ENCODE results near the gene FAM53B. TPM values are rescaled to one million over a fixed set of nuclear protein-coding genes. Genes with fewer than 3 reads are reported as not detected.

FAM53B gene
- total RNA-seq, 4 donors from 2014 or later, result 63.5 to 75.5 (median 67.3) TPM

GRCh38 chr10:124598196-124598595 is 146.0 kb downstream of the FAM53B start:
- Histone ChIP-seq H3K27ac (no peak overlapping the region), H3K36me3 (no peaks in the 10 kb centered on the region), H3K4me1 (no peaks in the 10 kb centered on the region), H3K4me3 (no peak overlapping the region), H3K27me3 (no peaks in the 10 kb centered on the region), H3K9me3 (no peaks in the 10 kb centered on the region)
- no peak for DNase-seq (ENCODE audit: low spot score in 2 of 2)
- TF ChIP-seq POLR2A (IDR thresholded peaks at IDR 0.05) (no peak), EP300 (IDR thresholded peaks at IDR 0.05) (no peak), CTCF (IDR thresholded peaks at IDR 0.05) (no peak), POLR2AphosphoS5 (IDR thresholded peaks at IDR 0.05) (no peak)
- WGBS, result 100% methylated on average over 2 of the region's 6 CpGs

- no peak for TF ChIP-seq POLR2A (IDR thresholded peaks at IDR 0.05)
- TF ChIP-seq CTCF (IDR thresholded peaks at IDR 0.05), result no peak
- TF ChIP-seq POLR2AphosphoS5 (IDR thresholded peaks at IDR 0.05), result no peak
- no peak for TF ChIP-seq EP300 (IDR thresholded peaks at IDR 0.05)
- no peaks in the 10 kb centered on the region for H3K27me3 ChIP-seq
- H3K9me3 ChIP-seq, result no peaks in the 10 kb centered on the region
- no peaks in the 10 kb centered on the region for H3K4me1 ChIP-seq
- no peaks in the 10 kb centered on the region for H3K36me3 ChIP-seq
- H3K4me3 ChIP-seq, result no peak overlapping the region
- DNase-seq (ENCODE audit: low spot score in 2 of 2), result no peak
- H3K27ac ChIP-seq, result no peak overlapping the region
- 84% methylated on average over 8 of the region's 10 CpGs for WGBS
These were observed 146.4 kb downstream of the FAM53B start for GRCh38 chr10:124597846-124598165.

- DNase-seq (ENCODE audit: low spot score in 2 of 2), result no peak
- no peak overlapping the region for H3K4me3 ChIP-seq
- WGBS, result 73% methylated on average over 21 of the region's 21 CpGs
- no peaks in the 10 kb centered on the region for H3K36me3 ChIP-seq
- H3K27ac ChIP-seq, result no peak overlapping the region
- H3K4me1 ChIP-seq, result no peaks in the 10 kb centered on the region
- no peak for TF ChIP-seq CTCF (IDR thresholded peaks at IDR 0.05)
- TF ChIP-seq EP300 (IDR thresholded peaks at IDR 0.05), result no peak
- TF ChIP-seq POLR2A (IDR thresholded peaks at IDR 0.05), result no peak
- TF ChIP-seq POLR2AphosphoS5 (IDR thresholded peaks at IDR 0.05), result no peak
- no peaks in the 10 kb centered on the region for H3K9me3 ChIP-seq
- H3K27me3 ChIP-seq, result no peaks in the 10 kb centered on the region
These were observed 147.0 kb downstream of the FAM53B start for GRCh38 chr10:124596962-124597845.

GRCh38 chr10:124596116-124596785 is 147.9 kb downstream of the FAM53B start:
- no peaks in the 10 kb centered on the region for H3K4me1 ChIP-seq
- no peak for TF ChIP-seq CTCF (IDR thresholded peaks at IDR 0.05)
- TF ChIP-seq POLR2AphosphoS5 (IDR thresholded peaks at IDR 0.05), result no peak
- TF ChIP-seq POLR2A (IDR thresholded peaks at IDR 0.05), result no peak
- no peak for TF ChIP-seq EP300 (IDR thresholded peaks at IDR 0.05)
- 92% methylated on average over 11 of the region's 18 CpGs for WGBS
- H3K9me3 ChIP-seq, result peaks cover 4% of the 10 kb centered on the region
- no peak overlapping the region for H3K4me3 ChIP-seq
- no peak overlapping the region for H3K27ac ChIP-seq
- H3K36me3 ChIP-seq, result no peaks in the 10 kb centered on the region
- H3K27me3 ChIP-seq, result no peaks in the 10 kb centered on the region
- no peak for DNase-seq (ENCODE audit: low spot score in 2 of 2)

- WGBS, result 95% methylated on average over 6 of the region's 9 CpGs
- H3K36me3 ChIP-seq, result no peaks in the 10 kb centered on the region
- DNase-seq (ENCODE audit: low spot score in 2 of 2), result no peak
- H3K9me3 ChIP-seq, result peaks cover 4% of the 10 kb centered on the region
- no peak overlapping the region for H3K4me3 ChIP-seq
- H3K27me3 ChIP-seq, result no peaks in the 10 kb centered on the region
- no peak for TF ChIP-seq EP300 (IDR thresholded peaks at IDR 0.05)
- TF ChIP-seq POLR2A (IDR thresholded peaks at IDR 0.05), result no peak
- no peak for TF ChIP-seq CTCF (IDR thresholded peaks at IDR 0.05)
- TF ChIP-seq POLR2AphosphoS5 (IDR thresholded peaks at IDR 0.05), result no peak
- H3K27ac ChIP-seq, result no peak overlapping the region
- no peaks in the 10 kb centered on the region for H3K4me1 ChIP-seq
These were observed 148.9 kb downstream of the FAM53B start for GRCh38 chr10:124595143-124595883.
